ENCODE results near the gene MRPS7.
A peak's percentile ranks its signal among the peaks of the same experiment; 100 is the strongest.

Gene MRPS7

DNA sequence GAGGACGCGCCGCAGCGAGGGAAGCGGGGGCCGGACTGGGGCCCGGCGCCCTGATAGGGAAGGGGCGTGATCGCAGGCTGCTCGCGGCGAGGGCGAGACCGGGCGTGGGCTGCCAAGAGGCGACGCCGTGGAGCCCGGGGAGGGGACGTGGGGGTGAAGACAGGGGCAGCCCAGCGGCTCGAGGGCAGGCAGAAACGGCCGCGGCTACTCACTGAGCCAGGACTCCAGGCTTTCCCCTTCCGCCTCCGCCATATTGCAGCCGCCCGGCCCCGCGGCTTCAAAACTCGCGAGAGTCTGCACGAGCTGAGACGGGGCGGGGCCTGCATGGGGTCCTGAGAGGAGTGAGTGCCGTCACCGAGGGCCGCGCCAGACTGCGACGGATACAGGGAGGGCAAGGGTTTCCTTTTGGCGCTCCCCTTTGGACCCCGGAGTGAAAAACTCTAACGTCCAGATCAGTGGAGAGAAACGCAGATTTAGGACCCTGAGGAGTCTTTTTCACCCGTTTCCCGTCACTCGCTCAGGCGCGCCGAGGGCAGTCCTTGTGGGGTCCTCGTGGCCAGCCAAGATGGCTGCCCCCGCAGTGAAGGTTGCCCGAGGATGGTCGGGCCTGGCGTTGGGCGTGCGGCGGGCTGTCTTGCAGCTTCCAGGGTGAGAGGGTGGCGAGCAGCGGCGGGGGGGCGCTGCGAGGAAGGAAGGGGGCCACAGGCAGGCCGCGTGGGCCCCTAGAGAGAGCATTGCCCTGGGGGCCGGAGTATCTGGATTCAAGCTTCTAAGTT lies at the start of gene MRPS7, which contains the start of gene GGA3:
MRPS7 (plus strand) TSS at position 544 of the 776 bp plus-strand sequence; CDS start at position 566, 22 bp downstream.
GGA3 (minus strand) TSS at position 271 of the 776 bp plus-strand sequence; CDS start at position 252, 19 bp downstream.
- H3K27me3 ChIP-seq, result no peaks in the 10 kb centered on the region
- H3K4me1 ChIP-seq, result peaks cover 35% of the 10 kb centered on the region
- H3K27ac ChIP-seq, result peak within 1 kb of the TSS; percentile 95
- peaks cover 33% of the 10 kb centered on the region for H4K20me1 ChIP-seq
- no peak for TF ChIP-seq Cebpa-rat (IDR thresholded peaks at IDR 0.05)
- H3K36me3 ChIP-seq, result peaks cover 42% of the 10 kb centered on the region
- peak within 1 kb of the TSS; percentile 96 for H3K9ac ChIP-seq
- H3K4me2 ChIP-seq, result peak within 1 kb of the TSS; percentile 91
- peak within 1 kb of the TSS; percentile 85 for H3K4me3 ChIP-seq
- H3K9me3 ChIP-seq, result no peaks in the 10 kb centered on the region

GRCh38 chr17:75218131-75218530 lies 43.5 kb upstream of the MRPS7 start:
- H3K4me3 ChIP-seq, result no peak overlapping the region
- no peaks in the 10 kb centered on the region for H3K27me3 ChIP-seq
- no peak overlapping the region for H3K27ac ChIP-seq
- H3K9ac ChIP-seq, result no peak overlapping the region
- peaks cover 98% of the 10 kb centered on the region for H3K36me3 ChIP-seq
- no peaks in the 10 kb centered on the region for H4K20me1 ChIP-seq
- no peaks in the 10 kb centered on the region for H3K9me3 ChIP-seq
- TF ChIP-seq Cebpa-rat (IDR thresholded peaks at IDR 0.05), result no peak
- H3K4me2 ChIP-seq, result no peak overlapping the region
- no peaks in the 10 kb centered on the region for H3K4me1 ChIP-seq

DNA sequence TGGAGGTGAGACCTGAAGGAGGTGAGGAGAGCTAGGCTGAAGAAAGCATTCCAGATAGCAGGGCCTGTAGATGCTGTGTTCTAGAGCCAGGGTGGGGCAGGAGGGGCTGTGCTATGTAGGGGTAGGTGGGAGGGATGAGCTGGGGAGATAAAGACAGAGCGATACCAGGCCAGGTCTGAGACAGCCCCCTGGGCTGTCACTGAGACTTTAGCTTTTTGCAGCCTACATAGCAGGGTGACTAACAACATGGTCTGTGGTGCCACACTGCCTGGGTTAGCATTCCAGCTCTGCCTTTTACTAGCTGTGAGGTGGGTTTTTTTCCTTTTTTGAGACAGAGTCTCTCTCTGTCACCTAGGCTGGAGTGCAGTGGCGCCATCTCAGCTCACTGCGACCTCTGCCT lies 41.9 kb upstream of the MRPS7 start:
- peaks cover 98% of the 10 kb centered on the region for H3K36me3 ChIP-seq

GRCh38 chr17:75225016-75225415 lies 36.7 kb upstream of the MRPS7 start:
- Histone ChIP-seq H3K9ac (no peak overlapping the region), H3K4me2 (no peak overlapping the region), H4K20me1 (peaks cover 27% of the 10 kb centered on the region), H3K9me3 (no peaks in the 10 kb centered on the region), H3K4me3 (no peak overlapping the region), H3K36me3 (peaks cover 97% of the 10 kb centered on the region), H3K27ac (no peak overlapping the region), H3K27me3 (no peaks in the 10 kb centered on the region), H3K4me1 (peaks cover 24% of the 10 kb centered on the region)
- TF ChIP-seq Cebpa-rat (IDR thresholded peaks at IDR 0.05), result no peak

More for the DNA sequence above, 41.9 kb upstream of the MRPS7 start:
- Histone ChIP-seq H3K9me3 (no peaks in the 10 kb centered on the region), H3K4me2 (no peak overlapping the region), H3K4me3 (no peak overlapping the region), H4K20me1 (no peaks in the 10 kb centered on the region), H3K27me3 (no peaks in the 10 kb centered on the region), H3K27ac (no peak overlapping the region), H3K4me1 (no peaks in the 10 kb centered on the region), H3K9ac (no peak overlapping the region)
- TF ChIP-seq Cebpa-rat (IDR thresholded peaks at IDR 0.05), result no peak

GRCh38 chr17:75227729-75228128 lies 34.0 kb upstream of the MRPS7 start:
- Histone ChIP-seq H4K20me1 (peaks cover 27% of the 10 kb centered on the region), H3K4me3 (no peak overlapping the region), H3K9ac (peak overlapping the region; percentile 50; the same call in 1 of the 2 replicates), H3K4me1 (peaks cover 24% of the 10 kb centered on the region), H3K9me3 (no peaks in the 10 kb centered on the region), H3K4me2 (peak overlapping the region; percentile 72), H3K27ac (no peak overlapping the region), H3K36me3 (peaks cover 98% of the 10 kb centered on the region), H3K27me3 (no peaks in the 10 kb centered on the region)
- TF ChIP-seq Cebpa-rat (IDR thresholded peaks at IDR 0.05), result no peak

- Histone ChIP-seq H3K4me3 (no peak overlapping the region), H3K4me2 (peak overlapping the region; percentile 72), H3K9ac (peak overlapping the region; percentile 50; the same call in 1 of the 2 replicates), H3K36me3 (peaks cover 99% of the 10 kb centered on the region), H3K4me1 (peaks cover 24% of the 10 kb centered on the region), H3K27me3 (no peaks in the 10 kb centered on the region), H3K27ac (peak overlapping the region; percentile 64), H4K20me1 (peaks cover 27% of the 10 kb centered on the region), H3K9me3 (no peaks in the 10 kb centered on the region)
- no peak for TF ChIP-seq Cebpa-rat (IDR thresholded peaks at IDR 0.05)
Measured at GRCh38 chr17:75228305-75228704, 33.4 kb upstream of the MRPS7 start.

DNA sequence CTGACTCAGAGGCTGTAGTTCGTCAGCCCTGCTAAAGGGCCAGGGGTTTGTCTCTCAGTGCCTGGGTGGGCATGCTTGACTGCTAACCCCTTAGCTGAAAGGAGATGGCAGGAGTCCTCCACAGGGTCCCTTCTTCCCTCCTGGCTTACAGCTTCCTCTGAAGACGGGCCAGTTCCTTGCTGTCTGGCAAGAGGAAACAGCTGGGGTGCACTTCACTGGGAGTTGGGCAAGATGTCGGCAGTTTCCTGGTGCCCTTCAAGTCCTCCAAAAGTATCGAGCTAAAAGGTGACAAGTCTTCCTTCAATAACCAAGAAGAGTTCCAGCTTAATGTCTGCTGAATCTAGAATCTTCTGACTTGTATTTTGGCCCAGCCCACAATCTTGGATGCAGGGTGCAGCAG lies 32.8 kb upstream of the MRPS7 start:
- Histone ChIP-seq H3K27me3 (no peaks in the 10 kb centered on the region), H3K9me3 (no peaks in the 10 kb centered on the region), H3K4me3 (no peak overlapping the region), H3K27ac (peak overlapping the region; percentile 64), H3K4me2 (peak overlapping the region; percentile 72), H3K4me1 (peaks cover 24% of the 10 kb centered on the region), H3K9ac (peak overlapping the region; percentile 50; the same call in 1 of the 2 replicates), H4K20me1 (peaks cover 27% of the 10 kb centered on the region), H3K36me3 (peaks cover 99% of the 10 kb centered on the region)
- TF ChIP-seq Cebpa-rat (IDR thresholded peaks at IDR 0.05), result no peak

- TF ChIP-seq Cebpa-rat (IDR thresholded peaks at IDR 0.05), result no peak
- peaks cover 36% of the 10 kb centered on the region for H4K20me1 ChIP-seq
- H3K9ac ChIP-seq, result no peak overlapping the region
- H3K4me1 ChIP-seq, result peaks cover 24% of the 10 kb centered on the region
- H3K9me3 ChIP-seq, result no peaks in the 10 kb centered on the region
- H3K4me2 ChIP-seq, result no peak overlapping the region
- H3K4me3 ChIP-seq, result no peak overlapping the region
- no peaks in the 10 kb centered on the region for H3K27me3 ChIP-seq
- peaks cover 99% of the 10 kb centered on the region for H3K36me3 ChIP-seq
- no peak overlapping the region for H3K27ac ChIP-seq
Measured at GRCh38 chr17:75231071-75231470, 30.6 kb upstream of the MRPS7 start.

DNA sequence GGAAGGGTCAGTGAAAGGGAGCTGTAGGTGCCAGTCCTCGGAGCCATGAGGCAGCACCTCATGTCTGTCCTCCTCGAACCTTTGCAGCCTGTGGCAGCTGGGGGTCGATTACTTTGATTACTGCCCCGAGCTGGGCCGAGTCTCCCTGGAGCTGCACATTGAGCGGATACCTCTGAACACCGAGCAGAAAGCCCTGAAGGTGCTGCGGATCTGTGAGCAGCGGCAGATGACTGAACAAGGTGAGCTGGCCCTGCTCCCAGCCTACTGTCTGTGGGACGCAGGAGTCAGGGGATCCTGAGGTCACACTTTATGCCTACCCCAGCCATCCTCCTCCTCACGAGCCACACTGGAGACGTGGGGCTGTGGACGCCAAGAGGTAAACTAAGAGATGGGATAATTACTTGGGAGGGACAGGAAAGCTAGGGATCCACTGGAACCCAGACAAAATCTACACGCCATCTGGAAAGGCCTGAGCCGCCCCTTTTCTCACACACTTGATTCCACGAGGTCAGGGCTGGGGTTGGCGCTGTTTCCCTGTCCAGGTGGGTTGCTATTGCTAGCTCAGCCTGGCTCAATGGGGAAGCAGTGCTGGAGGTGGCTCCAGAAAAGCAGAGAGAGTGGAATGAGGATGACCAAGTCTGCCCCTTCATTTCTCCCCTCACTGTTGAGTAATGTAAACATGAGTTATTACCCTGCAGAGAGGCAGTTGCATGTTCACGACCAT lies 29.8 kb upstream of the MRPS7 start:
- H3K4me2 ChIP-seq, result no peak overlapping the region
- no peak overlapping the region for H3K4me3 ChIP-seq
- H3K9ac ChIP-seq, result no peak overlapping the region
- H4K20me1 ChIP-seq, result peaks cover 42% of the 10 kb centered on the region
- H3K27ac ChIP-seq, result no peak overlapping the region
- peaks cover 24% of the 10 kb centered on the region for H3K4me1 ChIP-seq
- no peaks in the 10 kb centered on the region for H3K9me3 ChIP-seq
- no peaks in the 10 kb centered on the region for H3K27me3 ChIP-seq
- no peak for TF ChIP-seq Cebpa-rat (IDR thresholded peaks at IDR 0.05)
- peaks cover 99% of the 10 kb centered on the region for H3K36me3 ChIP-seq

DNA sequence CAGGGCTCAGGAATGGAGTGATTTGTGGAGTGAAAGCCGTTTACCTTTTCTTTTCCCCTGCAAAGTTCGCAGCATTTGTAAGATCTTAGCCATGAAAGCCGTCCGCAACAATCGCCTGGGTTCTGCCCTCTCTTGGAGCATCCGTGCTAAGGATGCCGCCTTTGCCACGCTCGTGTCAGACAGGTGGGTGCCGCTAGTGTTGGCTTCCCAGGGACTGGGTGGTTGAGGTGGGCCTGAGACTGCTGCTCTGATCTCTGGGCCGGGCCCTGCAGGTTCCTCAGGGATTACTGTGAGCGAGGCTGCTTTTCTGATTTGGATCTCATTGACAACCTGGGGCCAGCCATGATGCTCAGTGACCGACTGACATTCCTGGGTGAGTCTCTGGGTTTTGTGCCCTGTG lies 28.9 kb upstream of the MRPS7 start:
- Histone ChIP-seq H3K4me2 (no peak overlapping the region), H4K20me1 (peaks cover 42% of the 10 kb centered on the region), H3K4me1 (peaks cover 24% of the 10 kb centered on the region), H3K9me3 (no peaks in the 10 kb centered on the region), H3K36me3 (peaks cover 99% of the 10 kb centered on the region), H3K27ac (no peak overlapping the region), H3K4me3 (no peak overlapping the region), H3K9ac (no peak overlapping the region), H3K27me3 (no peaks in the 10 kb centered on the region)
- TF ChIP-seq Cebpa-rat (IDR thresholded peaks at IDR 0.05), result no peak

Data from BLaER1 (cell line).